PFSK-1 (cell line): ENCODE results near the gene MYBL2.

Experiments
- FOXP2 ChIP-seq: optimal IDR thresholded peaks from 2 replicates; pipeline ENCODE3; 2011; ENCODE audit warnings: borderline replicate concordance, control low read depth, inconsistent platforms; ENCODE audit not compliant: insufficient read depth; ENCODE audit errors: extremely low read length, extremely low read depth
- POLR2AphosphoS5 ChIP-seq: IDR thresholded peaks from 2 replicates; pipeline ENCODE4 v1.6.1; 2012; ENCODE audit warnings: low read depth, mild to moderate bottlenecking, control low read depth, low read length, moderate library complexity
- SIN3A ChIP-seq: IDR thresholded peaks from 2 replicates; pipeline ENCODE4 v1.6.1; 2012; ENCODE audit warnings: mild to moderate bottlenecking, low read length, moderate library complexity, borderline replicate concordance; ENCODE audit not compliant: insufficient read depth
- TAF1 ChIP-seq: IDR thresholded peaks from 2 replicates; pipeline ENCODE4 v1.6.1; 2012; ENCODE audit warnings: low read length, control low read depth, borderline replicate concordance; ENCODE audit not compliant: insufficient read depth
- TF ChIP-seq, protein P1 (sequence below), 2 experiments: IDR thresholded peaks; 2 replicates each; pipeline versions ENCODE4 v1.6.1 to v1.8.0; 2011 to 2012; ENCODE audit warnings: low read depth in 2 of 2, low read length in 2 of 2, control low read depth in 1 of 2, inconsistent platforms in 1 of 2, mild to moderate bottlenecking in 1 of 2, moderate library complexity in 1 of 2; ENCODE audit not compliant: insufficient read depth in 1 of 2

DNA sequence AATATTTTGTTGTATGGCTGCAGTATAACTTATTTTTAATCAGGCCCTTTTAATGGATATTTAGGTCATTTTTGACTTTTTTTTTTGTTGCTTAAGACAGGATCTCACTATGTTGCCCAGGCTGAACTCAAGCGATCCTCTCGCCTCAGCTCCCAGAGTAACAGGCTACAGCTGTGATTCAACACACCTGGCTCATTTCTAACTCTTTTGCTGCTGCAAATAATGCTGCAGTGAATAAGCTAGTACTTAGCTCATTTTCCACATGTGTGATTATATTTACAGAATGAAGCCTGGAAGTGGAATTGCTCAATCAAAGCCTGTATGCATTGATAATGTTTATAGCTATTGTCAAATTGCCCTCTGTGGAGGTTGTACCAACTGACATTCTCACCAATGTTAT, 58.8 kb downstream of the MYBL2 start:
- no peak for TF ChIP-seq POLR2AphosphoS5
- no peak for TF ChIP-seq TAF1
- TF ChIP-seq, protein P1, sequence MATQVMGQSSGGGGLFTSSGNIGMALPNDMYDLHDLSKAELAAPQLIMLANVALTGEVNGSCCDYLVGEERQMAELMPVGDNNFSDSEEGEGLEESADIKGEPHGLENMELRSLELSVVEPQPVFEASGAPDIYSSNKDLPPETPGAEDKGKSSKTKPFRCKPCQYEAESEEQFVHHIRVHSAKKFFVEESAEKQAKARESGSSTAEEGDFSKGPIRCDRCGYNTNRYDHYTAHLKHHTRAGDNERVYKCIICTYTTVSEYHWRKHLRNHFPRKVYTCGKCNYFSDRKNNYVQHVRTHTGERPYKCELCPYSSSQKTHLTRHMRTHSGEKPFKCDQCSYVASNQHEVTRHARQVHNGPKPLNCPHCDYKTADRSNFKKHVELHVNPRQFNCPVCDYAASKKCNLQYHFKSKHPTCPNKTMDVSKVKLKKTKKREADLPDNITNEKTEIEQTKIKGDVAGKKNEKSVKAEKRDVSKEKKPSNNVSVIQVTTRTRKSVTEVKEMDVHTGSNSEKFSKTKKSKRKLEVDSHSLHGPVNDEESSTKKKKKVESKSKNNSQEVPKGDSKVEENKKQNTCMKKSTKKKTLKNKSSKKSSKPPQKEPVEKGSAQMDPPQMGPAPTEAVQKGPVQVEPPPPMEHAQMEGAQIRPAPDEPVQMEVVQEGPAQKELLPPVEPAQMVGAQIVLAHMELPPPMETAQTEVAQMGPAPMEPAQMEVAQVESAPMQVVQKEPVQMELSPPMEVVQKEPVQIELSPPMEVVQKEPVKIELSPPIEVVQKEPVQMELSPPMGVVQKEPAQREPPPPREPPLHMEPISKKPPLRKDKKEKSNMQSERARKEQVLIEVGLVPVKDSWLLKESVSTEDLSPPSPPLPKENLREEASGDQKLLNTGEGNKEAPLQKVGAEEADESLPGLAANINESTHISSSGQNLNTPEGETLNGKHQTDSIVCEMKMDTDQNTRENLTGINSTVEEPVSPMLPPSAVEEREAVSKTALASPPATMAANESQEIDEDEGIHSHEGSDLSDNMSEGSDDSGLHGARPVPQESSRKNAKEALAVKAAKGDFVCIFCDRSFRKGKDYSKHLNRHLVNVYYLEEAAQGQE (IDR thresholded peaks at IDR 0.05; ENCODE audit: insufficient read depth in 1 of 2, low read depth in 2 of 2, low read length in 2 of 2), result no peak
- TF ChIP-seq SIN3A, result no peak
- TF ChIP-seq FOXP2, result no peak
